Measurements from ENCODE around the gene ANKRD1. TPM values are rescaled to one million over a fixed set of nuclear protein-coding genes. Genes with fewer than 3 reads are reported as not detected.

Gene ANKRD1
- total RNA-seq, 2 experiments from 2014 or later = not detected

DNA sequence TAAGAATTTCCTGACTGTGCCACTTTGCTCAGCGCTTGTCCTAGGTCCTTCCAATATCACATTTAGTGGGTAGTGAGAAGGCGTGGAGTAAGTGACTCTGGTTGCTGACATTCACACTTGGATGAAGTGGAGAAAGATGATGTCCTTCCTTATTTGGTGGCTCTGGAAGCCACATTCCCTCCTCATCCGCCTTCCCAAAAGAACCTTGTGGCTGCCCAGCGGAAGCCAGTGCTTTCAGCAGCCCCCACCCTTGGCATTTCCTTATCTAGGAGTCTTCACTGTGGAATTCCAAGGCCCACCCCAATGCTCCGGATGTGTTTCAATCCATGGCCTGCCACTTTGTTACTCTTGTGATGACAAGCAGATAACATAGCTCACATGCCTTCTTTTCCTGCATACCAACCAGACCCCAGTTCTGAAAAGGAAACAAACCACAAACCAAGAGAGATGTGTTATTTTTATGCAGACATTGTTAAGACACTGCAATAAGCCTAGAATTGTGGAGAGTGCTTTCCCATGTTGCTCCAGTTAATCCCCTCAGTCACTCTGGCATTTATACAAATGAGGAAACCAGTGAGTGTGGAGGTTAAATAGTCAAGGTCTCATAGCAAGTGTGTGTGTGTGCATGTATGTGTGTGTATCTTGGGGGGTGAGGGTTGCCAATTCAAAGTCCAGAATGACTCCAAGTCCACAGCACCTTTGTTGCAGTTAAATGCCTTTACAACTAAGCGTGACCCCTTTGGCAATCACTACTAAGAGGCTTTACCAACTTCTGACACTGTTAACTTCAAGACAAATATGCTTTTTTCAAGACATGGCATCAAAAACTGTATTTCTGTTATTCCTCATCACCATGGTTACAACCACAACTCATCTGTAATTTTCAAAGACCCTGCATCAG, 10.3 kb upstream of the ANKRD1 start:
- H3K9me3 Mint-ChIP-seq (ENCODE audit: insufficient read depth) = no peaks in the 10 kb centered on the region
- ATAC-seq = no peak
- no peaks in the 10 kb centered on the region for H3K36me3 Mint-ChIP-seq (ENCODE audit: low read depth)
- ChIA-PET CTCF (interaction anchor here (1.2 to 1.5 kb wide), 2 partner anchors 20 to 52 kb away, joined by 3 to 4 read pairs; no protein-coding TSS in a partner anchor), POLR2A (no interaction called here)
- H3K4me1 Mint-ChIP-seq (ENCODE audit: low read depth) = peaks cover 11% of the 10 kb centered on the region
- H3K27me3 Mint-ChIP-seq (ENCODE audit: low read depth) = peaks cover 28% of the 10 kb centered on the region
- no peak for DNase-seq
- H3K4me3 Mint-ChIP-seq = no peak overlapping the region
- no peak overlapping the region for H3K27ac Mint-ChIP-seq

DNA sequence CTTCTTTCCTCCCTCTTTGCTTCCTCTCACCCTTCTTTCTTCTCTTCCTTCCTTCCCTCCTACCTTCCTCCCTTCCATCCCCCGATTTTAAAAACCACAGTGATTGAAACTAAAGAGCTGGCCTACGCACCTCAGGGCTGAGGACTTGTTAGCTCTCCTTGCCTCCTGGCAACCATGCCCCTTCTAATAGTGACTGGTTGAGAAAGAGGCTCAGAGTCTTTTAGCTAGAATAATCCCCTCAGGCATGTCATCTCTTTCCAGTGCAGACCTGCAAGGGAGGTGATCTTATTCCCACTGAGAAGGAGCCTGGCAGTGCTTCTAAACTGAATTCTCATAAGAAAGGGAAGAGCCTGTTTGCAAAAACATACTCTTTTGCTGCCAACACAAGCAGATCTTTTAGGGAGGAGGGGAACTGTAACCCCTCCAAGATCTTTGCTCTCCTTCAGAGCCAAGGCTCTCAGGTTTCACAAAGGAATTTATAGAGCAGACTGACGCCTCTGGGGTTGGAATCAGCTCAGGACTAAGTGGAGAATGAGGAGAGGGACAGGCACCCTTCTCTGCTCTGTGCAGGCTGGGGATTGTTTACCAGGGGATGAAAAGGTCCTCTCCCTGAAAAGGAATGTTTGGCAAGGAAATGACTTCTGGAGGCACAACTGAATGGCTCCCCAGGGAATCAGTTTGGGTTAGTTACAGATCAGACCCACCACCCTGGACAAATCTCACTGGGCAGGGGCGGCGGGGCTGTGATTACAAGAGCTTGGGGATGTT, 9.4 kb upstream of the ANKRD1 start:
- no peaks in the 10 kb centered on the region for H3K9me3 Mint-ChIP-seq (ENCODE audit: insufficient read depth)
- POLR2A ChIA-PET = no interaction called here
- peaks cover 6% of the 10 kb centered on the region for H3K4me1 Mint-ChIP-seq (ENCODE audit: low read depth)
- ATAC-seq (no peak), DNase-seq (no peak)
- no peak overlapping the region for H3K4me3 Mint-ChIP-seq
- CTCF ChIA-PET = interaction anchor here (1.2 to 1.5 kb wide), 2 partner anchors 19 to 51 kb away, joined by 3 to 4 read pairs; no protein-coding TSS in a partner anchor
- H3K36me3 Mint-ChIP-seq (ENCODE audit: low read depth) = no peaks in the 10 kb centered on the region
- peaks cover 28% of the 10 kb centered on the region for H3K27me3 Mint-ChIP-seq (ENCODE audit: low read depth)
- H3K27ac Mint-ChIP-seq = no peak overlapping the region

DNA sequence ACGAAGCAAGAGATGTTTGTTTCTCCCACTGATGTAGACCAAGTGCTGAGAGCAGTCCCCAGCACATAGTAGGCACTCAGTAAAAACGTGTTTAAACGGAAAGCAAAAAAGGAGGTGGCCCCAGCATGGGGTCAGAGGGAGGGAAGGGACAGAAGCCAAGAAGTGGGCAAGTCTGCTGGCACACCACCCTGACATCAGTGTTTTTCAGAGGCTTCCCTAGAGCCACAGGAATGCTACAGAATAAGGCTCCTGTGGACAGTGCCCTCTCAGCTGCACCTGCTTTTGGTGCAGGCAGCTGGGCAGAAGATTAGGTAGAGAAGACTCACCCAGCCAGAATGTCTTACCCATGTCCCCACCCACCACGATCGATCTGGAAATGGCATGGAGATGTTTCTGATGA, 8.3 kb upstream of the ANKRD1 start:
- no peaks in the 10 kb centered on the region for H3K9me3 Mint-ChIP-seq (ENCODE audit: insufficient read depth)
- H3K36me3 Mint-ChIP-seq (ENCODE audit: low read depth) = no peaks in the 10 kb centered on the region
- peaks cover 31% of the 10 kb centered on the region for H3K27me3 Mint-ChIP-seq (ENCODE audit: low read depth)
- H3K27ac Mint-ChIP-seq = no peak overlapping the region
- peaks cover 5% of the 10 kb centered on the region for H3K4me1 Mint-ChIP-seq (ENCODE audit: low read depth)
- H3K4me3 Mint-ChIP-seq = no peak overlapping the region
- ChIA-PET CTCF (interaction anchor here (1.2 kb wide), 1 partner anchor 10 kb away, joined by 3 read pairs; no protein-coding TSS in a partner anchor), POLR2A (no interaction called here)
- no peak for DNase-seq
- ATAC-seq = no peak

DNA sequence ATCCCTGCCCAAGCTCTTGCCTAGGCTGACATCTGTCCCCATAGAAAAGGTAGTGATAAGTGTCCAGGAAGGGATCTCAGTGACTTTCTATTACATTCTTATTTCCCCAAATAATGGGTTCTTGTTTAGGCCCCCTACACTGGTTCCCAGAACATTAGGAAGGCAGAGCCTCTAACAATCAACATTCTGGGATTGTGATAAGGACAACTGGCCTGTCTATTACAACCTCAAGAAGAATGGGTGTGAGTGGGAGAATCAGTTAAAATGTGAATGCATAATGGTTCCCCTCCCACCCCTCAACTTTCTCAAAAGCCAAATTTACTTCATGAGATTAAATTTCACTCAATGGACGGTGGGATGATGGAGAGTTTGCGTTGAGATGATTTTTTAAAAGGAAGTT, 6.4 kb upstream of the ANKRD1 start:
- Mint-ChIP-seq H3K36me3 (ENCODE audit: low read depth) (no peaks in the 10 kb centered on the region), H3K4me1 (ENCODE audit: low read depth) (peaks cover 5% of the 10 kb centered on the region), H3K4me3 (no peak overlapping the region), H3K27me3 (ENCODE audit: low read depth) (peaks cover 31% of the 10 kb centered on the region), H3K9me3 (ENCODE audit: insufficient read depth) (no peaks in the 10 kb centered on the region), H3K27ac (no peak overlapping the region)
- no peak for ATAC-seq
- DNase-seq = no peak
- ChIA-PET POLR2A (no interaction called here), CTCF (no interaction called here)

DNA sequence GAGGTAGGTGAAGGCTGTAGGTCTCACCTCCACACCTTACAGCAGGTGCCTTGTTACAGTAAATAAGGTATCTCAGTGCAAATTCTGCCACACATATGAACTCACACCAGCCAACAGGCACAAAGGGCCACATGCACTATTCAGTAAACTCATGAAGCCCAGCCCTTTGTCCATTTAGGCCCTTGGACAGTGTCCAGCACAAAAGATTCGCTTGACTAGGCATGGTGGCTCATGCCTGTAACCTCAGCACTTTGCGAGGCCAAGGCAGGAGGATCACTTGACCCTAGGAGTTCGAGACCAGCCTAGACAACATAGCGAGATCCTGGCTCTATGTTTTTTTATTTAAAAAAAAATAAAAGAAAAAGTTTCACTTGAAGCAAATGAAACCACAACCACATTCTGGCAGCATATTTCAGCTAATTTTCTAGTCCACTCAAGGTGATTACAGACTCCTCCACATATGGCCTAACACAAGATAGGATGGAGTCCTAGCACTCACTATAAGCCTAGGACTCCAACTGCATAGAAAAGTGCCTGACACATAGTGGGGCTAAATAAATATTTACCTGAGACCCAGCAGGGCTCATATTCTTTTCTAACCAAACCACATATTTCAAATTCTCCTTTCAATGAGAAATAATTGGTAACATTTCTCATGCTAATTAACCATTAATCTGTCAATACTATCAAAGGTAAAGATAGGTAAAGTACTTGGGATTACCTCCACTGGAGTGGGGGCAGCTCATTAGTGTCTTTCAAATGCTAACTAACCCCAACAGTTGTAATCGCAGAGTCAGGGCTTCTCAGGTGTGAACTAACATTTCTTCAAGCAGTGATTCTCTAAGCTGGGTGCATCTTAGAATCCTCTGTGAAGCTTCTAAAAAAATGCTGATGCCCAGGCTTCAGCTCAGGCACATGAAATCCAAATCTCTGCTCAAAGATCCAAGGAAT, 4.5 kb upstream of the ANKRD1 start:
- Mint-ChIP-seq H3K27me3 (ENCODE audit: low read depth) (peaks cover 31% of the 10 kb centered on the region), H3K4me1 (ENCODE audit: low read depth) (no peaks in the 10 kb centered on the region), H3K27ac (no peak overlapping the region), H3K36me3 (ENCODE audit: low read depth) (no peaks in the 10 kb centered on the region), H3K4me3 (no peak overlapping the region), H3K9me3 (ENCODE audit: insufficient read depth) (no peaks in the 10 kb centered on the region)
- ChIA-PET CTCF (interaction anchor here (0.7 kb wide), 1 partner anchor 99 kb away, joined by 4 read pairs; no protein-coding TSS in a partner anchor), POLR2A (no interaction called here)
- ATAC-seq (no peak), DNase-seq (no peak)

DNA sequence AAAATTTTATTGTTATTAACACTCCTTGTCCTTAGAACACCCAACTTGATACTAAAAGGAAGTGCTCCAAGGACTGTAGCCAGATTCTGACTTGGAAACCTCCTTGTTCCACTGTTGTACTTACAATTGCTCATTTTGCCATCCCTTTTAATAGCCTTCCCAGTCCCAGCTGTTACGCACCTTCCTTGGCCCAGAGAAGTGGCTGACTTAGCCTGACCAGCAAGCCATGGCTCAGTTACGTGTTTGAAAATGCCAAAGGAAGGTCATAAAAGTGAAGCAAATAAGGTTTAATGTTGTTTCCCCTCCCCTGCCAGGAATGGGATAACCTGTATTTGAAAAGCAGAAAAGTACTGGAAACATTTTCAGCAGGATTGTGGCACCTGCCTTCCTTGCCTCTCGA, 3.7 kb upstream of the ANKRD1 start:
- POLR2A ChIA-PET = no interaction called here
- Mint-ChIP-seq H3K4me3 (no peak overlapping the region), H3K9me3 (ENCODE audit: insufficient read depth) (no peaks in the 10 kb centered on the region), H3K27ac (no peak overlapping the region), H3K36me3 (ENCODE audit: low read depth) (no peaks in the 10 kb centered on the region), H3K4me1 (ENCODE audit: low read depth) (no peaks in the 10 kb centered on the region), H3K27me3 (ENCODE audit: low read depth) (peaks cover 37% of the 10 kb centered on the region)
- no peak for ATAC-seq
- CTCF ChIA-PET = no interaction called here
- DNase-seq = no peak

DNA sequence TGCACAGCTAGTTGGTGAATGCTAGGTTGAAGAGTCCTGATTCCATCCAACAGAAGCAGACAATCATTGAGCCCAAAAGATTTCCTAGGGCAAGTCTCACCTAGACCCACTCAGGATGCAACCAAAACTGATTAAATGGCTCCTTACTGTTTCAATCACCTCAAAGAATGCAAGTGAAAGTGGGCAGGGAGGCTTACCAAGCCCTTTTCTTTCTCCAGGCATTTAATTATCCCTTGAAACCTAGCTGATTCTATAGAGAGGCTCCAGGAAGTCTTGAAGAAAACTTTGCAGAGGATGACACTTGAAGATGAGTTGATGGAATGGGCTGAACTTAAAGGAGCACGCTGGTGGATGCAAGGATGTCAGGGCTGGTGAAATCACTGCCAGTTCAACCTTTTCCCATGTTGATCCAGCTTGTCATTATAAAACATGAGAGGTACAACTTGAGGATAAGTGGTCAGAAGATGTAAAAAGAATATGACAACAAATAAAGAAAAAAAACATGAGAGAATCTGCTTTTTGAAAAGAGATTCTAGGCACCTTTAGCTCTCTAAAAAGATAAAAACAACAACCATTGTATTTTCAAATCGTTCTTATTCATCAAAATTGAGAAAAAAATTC, 2.3 kb upstream of the ANKRD1 start:
- H3K4me3 Mint-ChIP-seq = no peak overlapping the region
- ATAC-seq (no peak), DNase-seq (no peak)
- no peaks in the 10 kb centered on the region for H3K9me3 Mint-ChIP-seq (ENCODE audit: insufficient read depth)
- ChIA-PET CTCF (no interaction called here), POLR2A (no interaction called here)
- no peaks in the 10 kb centered on the region for H3K4me1 Mint-ChIP-seq (ENCODE audit: low read depth)
- H3K27ac Mint-ChIP-seq = no peak overlapping the region
- peaks cover 30% of the 10 kb centered on the region for H3K27me3 Mint-ChIP-seq (ENCODE audit: low read depth)
- no peaks in the 10 kb centered on the region for H3K36me3 Mint-ChIP-seq (ENCODE audit: low read depth)

DNA sequence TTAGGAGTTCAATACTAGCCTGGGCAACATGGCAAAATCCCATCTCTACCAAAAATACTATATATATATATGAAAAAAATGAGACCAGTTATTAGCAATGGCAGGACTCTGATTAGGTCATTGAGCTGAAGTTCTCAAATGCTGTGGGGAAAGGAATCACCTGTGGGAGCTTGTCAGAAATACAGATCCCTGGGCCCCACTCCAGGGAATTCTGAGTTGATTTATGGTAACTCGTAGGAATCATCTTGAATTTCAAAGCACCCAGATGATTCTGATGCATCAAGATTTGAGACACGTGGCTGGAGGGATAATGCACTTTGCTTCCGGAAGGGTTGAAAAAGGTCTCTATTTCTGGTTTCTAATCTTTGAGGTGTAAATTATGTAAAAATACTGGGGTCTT, 1.0 kb upstream of the ANKRD1 start:
- Mint-ChIP-seq H3K9me3 (ENCODE audit: insufficient read depth) (no peaks in the 10 kb centered on the region), H3K27ac (no peak overlapping the region), H3K4me1 (ENCODE audit: low read depth) (no peaks in the 10 kb centered on the region), H3K36me3 (ENCODE audit: low read depth) (no peaks in the 10 kb centered on the region), H3K27me3 (ENCODE audit: low read depth) (peaks cover 25% of the 10 kb centered on the region), H3K4me3 (no peak overlapping the region)
- DNase-seq (no peak), ATAC-seq (no peak)
- POLR2A ChIA-PET = no interaction called here
- CTCF ChIA-PET = interaction anchor here (1.5 to 2.5 kb wide), 2 partner anchors 10 to 12 kb away, joined by 3 to 9 read pairs; no protein-coding TSS in a partner anchor

DNA sequence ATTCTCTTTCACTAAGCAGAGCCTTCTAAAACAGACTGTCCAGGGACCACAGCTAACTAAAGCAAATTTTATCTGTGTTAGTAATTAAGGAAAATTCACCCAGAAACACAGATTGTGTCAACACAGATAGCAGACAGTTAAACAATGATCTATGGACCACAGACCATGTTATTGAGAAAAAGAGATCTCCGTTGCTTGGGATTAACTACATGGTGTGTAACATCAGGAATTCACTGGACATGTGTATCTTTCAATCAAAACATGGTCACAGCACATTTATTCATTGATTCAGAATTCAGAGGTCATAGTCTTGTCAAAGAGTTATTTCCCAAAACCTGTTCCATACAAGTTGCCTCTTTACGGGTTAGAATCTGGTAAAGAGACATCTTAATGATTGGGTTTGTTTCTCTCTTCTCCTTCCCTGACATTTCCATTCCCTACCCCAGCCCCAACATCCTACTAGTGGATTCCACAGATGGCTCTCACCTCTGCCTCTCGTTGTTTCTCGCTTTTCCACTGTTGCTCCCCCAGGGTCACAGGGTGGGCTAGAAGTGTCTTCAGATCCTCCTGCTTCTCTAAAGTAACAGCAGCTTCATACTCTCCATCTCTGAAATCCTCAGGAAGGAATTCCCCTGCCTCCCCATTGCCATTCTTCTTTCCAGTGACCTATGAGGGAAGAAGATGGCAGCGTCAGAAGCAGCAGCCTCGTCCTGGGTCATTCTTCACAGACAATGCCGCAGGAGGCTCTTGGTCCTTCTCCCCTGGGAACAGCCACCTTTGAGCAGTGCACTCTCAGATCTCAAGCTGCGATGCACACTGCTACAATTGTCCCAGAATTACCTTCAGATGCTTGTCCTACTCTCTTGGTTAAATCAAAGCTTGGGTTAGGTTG, 958 bp downstream of the ANKRD1 start:
- Mint-ChIP-seq H3K27ac (no peak overlapping the region), H3K4me1 (ENCODE audit: low read depth) (no peaks in the 10 kb centered on the region), H3K9me3 (ENCODE audit: insufficient read depth) (no peaks in the 10 kb centered on the region), H3K36me3 (ENCODE audit: low read depth) (no peaks in the 10 kb centered on the region), H3K4me3 (no peak overlapping the region), H3K27me3 (ENCODE audit: low read depth) (peaks cover 30% of the 10 kb centered on the region)
- ChIA-PET CTCF (interaction anchor here (0.9 to 2.5 kb wide), 7 partner anchors 8 to 379 kb away, joined by 3 to 9 read pairs (median 4); no protein-coding TSS in a partner anchor), POLR2A (no interaction called here)
- no peak for ATAC-seq
- DNase-seq = no peak

DNA sequence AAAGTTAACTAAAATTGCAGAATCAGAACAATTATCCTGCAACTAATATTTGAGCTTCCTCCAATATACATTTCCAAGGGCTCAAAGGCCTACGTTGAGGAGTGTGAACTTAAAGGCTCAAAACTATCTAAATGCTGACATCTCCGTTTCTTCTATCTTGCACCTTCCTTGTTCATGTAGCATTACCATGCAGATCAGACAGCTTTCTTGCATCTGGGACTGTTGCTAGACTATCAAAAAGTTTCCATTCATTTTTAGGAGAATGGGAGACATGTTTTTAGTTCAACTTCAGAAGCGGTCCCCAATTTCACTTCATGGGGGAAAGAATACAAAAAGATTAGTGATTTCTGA, 2.9 kb downstream of the ANKRD1 start:
- H3K27ac Mint-ChIP-seq = no peak overlapping the region
- no peak overlapping the region for H3K4me3 Mint-ChIP-seq
- ChIA-PET CTCF (interaction anchor here (1.0 to 1.7 kb wide), 4 partner anchors 21 to 332 kb away, joined by 4 to 5 read pairs (median 4); no protein-coding TSS in a partner anchor), POLR2A (no interaction called here)
- ATAC-seq (no peak), DNase-seq (no peak)
- H3K36me3 Mint-ChIP-seq (ENCODE audit: low read depth) = no peaks in the 10 kb centered on the region
- no peaks in the 10 kb centered on the region for H3K4me1 Mint-ChIP-seq (ENCODE audit: low read depth)
- H3K27me3 Mint-ChIP-seq (ENCODE audit: low read depth) = peaks cover 23% of the 10 kb centered on the region
- H3K9me3 Mint-ChIP-seq (ENCODE audit: insufficient read depth) = no peaks in the 10 kb centered on the region

Data from activated CD8-positive, alpha-beta T cell treated with anti-CD3 and anti-CD28 coated beads, Interleukin-2, amount 10 ng/mL, durations not matched to agents 7 days and 5 days (primary cell).